ENCODE data around the gene ULK2.
"Not testable (repeated sequence)": the region's sequence is repeated elsewhere in the genome, so short reads cannot be mapped to it uniquely, and the experiment has no call there.

ULK2 gene

GRCh38 chr17:19867329-19868078, at the start of gene ULK2:
Gene ULK2, minus strand, starts transcription at chr17:19867936. Its CDS starts 519 bp downstream, at chr17:19867417.
- DNase-seq (ENCODE audit: low read depth, low spot score), result no peak

- DNase-seq (ENCODE audit: low read depth, low spot score), result no peak
Measured at GRCh38 chr17:19915245-19915978, 47.7 kb upstream of the ULK2 start.

- DNase-seq (ENCODE audit: low read depth, low spot score), result no peak
Measured at GRCh38 chr17:19911033-19911432, 43.3 kb upstream of the ULK2 start.

- no peak for DNase-seq (ENCODE audit: low read depth, low spot score)
Measured at GRCh38 chr17:19909139-19909538, 41.4 kb upstream of the ULK2 start.

GRCh38 chr17:19905502-19905901, 37.8 kb upstream of the ULK2 start:
- DNase-seq (ENCODE audit: low read depth, low spot score), result no peak

- no peak for DNase-seq (ENCODE audit: low read depth, low spot score)
Measured at GRCh38 chr17:19904924-19905323, 37.2 kb upstream of the ULK2 start.

GRCh38 chr17:19904412-19904811, 36.7 kb upstream of the ULK2 start:
- no peak for DNase-seq (ENCODE audit: low read depth, low spot score)

GRCh38 chr17:19900809-19901208, 33.1 kb upstream of the ULK2 start:
- no peak for DNase-seq (ENCODE audit: low read depth, low spot score)

GRCh38 chr17:19897903-19898302, 30.2 kb upstream of the ULK2 start:
- peak; percentile 22 for DNase-seq (ENCODE audit: low read depth, low spot score)

- DNase-seq (ENCODE audit: low read depth, low spot score), result no peak
Measured at GRCh38 chr17:19897090-19897837, 29.5 kb upstream of the ULK2 start.

GRCh38 chr17:19896679-19897078, 28.9 kb upstream of the ULK2 start:
- DNase-seq (ENCODE audit: low read depth, low spot score), result no peak

- DNase-seq (ENCODE audit: low read depth, low spot score), result not testable (repeated sequence)
Measured at GRCh38 chr17:19890554-19890953, 22.8 kb upstream of the ULK2 start.

- DNase-seq (ENCODE audit: low read depth, low spot score), result not testable (repeated sequence)
Measured at GRCh38 chr17:19890001-19890400, 22.3 kb upstream of the ULK2 start.

- no peak for DNase-seq (ENCODE audit: low read depth, low spot score)
Measured at GRCh38 chr17:19886116-19886515, 18.4 kb upstream of the ULK2 start.

- DNase-seq (ENCODE audit: low read depth, low spot score), result no peak
Measured at GRCh38 chr17:19883537-19884215, 15.9 kb upstream of the ULK2 start.

- DNase-seq (ENCODE audit: low read depth, low spot score), result no peak
Measured at GRCh38 chr17:19880393-19880792, 12.7 kb upstream of the ULK2 start.

- no peak for DNase-seq (ENCODE audit: low read depth, low spot score)
Measured at GRCh38 chr17:19877364-19877945, 9.7 kb upstream of the ULK2 start.

- DNase-seq (ENCODE audit: low read depth, low spot score), result no peak
Measured at GRCh38 chr17:19876529-19877161, 8.9 kb upstream of the ULK2 start.

- no peak for DNase-seq (ENCODE audit: low read depth, low spot score)
Measured at GRCh38 chr17:19874256-19874655, 6.5 kb upstream of the ULK2 start.

- no peak for DNase-seq (ENCODE audit: low read depth, low spot score)
Measured at GRCh38 chr17:19873346-19873745, 5.6 kb upstream of the ULK2 start.

GRCh38 chr17:19868079-19868395, 301 bp upstream of the ULK2 start:
- peak; percentile 29 for DNase-seq (ENCODE audit: low read depth, low spot score)
